ENCODE data around the gene PAMR1. TPM values are rescaled to one million over a fixed set of nuclear protein-coding genes. Genes with fewer than 3 reads are reported as not detected.

PAMR1 gene
- total and polyA plus RNA-seq, 10 of the 15 experiments (the other 5 are each of a cell fraction or from before 2014, with no cell fraction given), result 0.04 TPM; not detected in 9

DNA sequence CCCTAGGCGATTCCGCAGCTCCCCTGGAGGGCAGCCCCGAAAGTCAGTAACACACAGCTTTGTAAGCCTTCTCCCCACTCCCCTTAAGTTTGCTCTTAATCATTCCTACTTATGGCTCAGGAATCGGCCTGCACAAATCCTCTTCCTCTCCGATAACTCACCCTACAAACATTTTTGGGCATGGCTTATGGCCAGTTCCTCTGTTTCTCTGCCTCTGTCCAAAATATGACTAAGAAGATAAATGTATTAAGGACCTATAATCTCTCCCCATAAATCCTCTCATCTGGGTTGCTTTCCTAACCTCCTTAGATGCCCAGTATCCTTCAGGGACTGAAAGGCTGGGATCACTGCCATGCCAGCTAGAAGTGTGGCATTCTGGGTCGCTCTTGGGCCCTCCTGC is 41.0 kb downstream of the PAMR1 start (continued):
- TF ChIP-seq CUX1 (IDR thresholded peaks at IDR 0.05; ENCODE audit: insufficient replicate concordance, low read depth, low read length) (no peak), MYC (IDR thresholded peaks at IDR 0.05; ENCODE audit: insufficient read depth, insufficient read length, insufficient replicate concordance, low read length, severe bottlenecking) (no peak)

DNA sequence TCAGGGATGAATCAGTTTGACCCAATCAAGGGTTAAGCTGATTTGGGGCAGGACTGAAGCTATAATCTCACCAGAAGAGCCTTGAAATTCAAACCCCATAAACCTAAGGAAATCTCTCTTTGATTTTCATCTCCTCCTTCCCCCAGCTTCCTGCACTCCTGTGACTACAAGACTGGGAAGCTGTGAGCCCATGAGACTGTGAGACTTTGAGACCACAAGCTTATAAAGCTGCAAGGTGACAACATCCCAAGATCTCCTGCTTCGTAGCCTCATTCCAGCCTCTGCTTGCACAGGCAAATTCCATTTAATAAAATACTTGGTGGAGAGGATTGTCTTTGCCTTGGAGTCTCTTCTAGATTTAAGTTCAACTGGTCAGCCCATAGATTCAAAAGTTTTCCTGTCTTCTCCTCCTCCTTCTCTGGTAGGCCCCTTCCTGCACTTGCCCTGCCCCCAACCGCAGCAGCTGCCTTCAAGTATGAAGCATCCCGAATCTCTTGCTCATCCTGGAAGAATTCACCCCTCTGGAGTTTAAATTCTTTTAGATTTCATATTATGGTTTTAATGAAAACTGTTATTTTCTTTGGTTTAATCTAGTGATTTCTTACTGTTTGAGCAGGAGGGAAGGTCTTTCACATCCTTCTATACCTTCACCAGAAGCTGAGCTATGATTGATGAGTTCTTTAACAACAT is 42.1 kb downstream of the PAMR1 start:
- ATAC-seq (no peak), FAIRE-seq (no peak), DNase-seq (ENCODE audit: low read depth, low spot score) (no peak)
- WGBS (ENCODE audit: insufficient coverage, insufficient replicate concordance, low lambda C conversion rate, missing lambda C conversion rate), result 22% methylated on average over 3 of the region's 3 CpGs
- intact Hi-C loops (cut with micrococcal nuclease; ENCODE audit: unreplicated experiment), result no loop called here
- in situ Hi-C loops (cut with MboI), result no loop called here
- BruUV-seq (replicated peaks), result no TSS peak
- Histone ChIP-seq H3K4me3 (no peak overlapping the region), H3K9ac (ENCODE audit: control insufficient read depth, insufficient read depth, low read length) (no peak overlapping the region), H2AFZ (ENCODE audit: control insufficient read depth, low read depth, low read length) (no peak overlapping the region), H3K27ac (ENCODE audit: control insufficient read depth, insufficient read depth) (no peak overlapping the region), H3K4me2 (ENCODE audit: control insufficient read depth, insufficient read depth) (no peak overlapping the region), H3K9me3 (replicated peaks; ENCODE audit: control insufficient read depth, insufficient read depth, low read length) (no peaks in the 10 kb centered on the region; the same call in 1 of the 3 replicates), H3K4me1 (ENCODE audit: control insufficient read depth, insufficient read depth, low read length) (no peaks in the 10 kb centered on the region), H3K36me3 (ENCODE audit: control insufficient read depth in 2 of 2, insufficient read depth in 2 of 2, low read length in 1 of 2) (no peaks in the 10 kb centered on the region), H3K79me2 (ENCODE audit: control insufficient read depth, insufficient read depth, low read length) (no peaks in the 10 kb centered on the region), H4K20me1 (ENCODE audit: control insufficient read depth, insufficient read depth) (no peaks in the 10 kb centered on the region), H3K27me3 (replicated peaks in 1 of 2; ENCODE audit: control insufficient read depth in 2 of 2, insufficient read depth in 2 of 2, low read length in 1 of 2) (no peaks in the 10 kb centered on the region; a peak in 1 of 4 replicates)
- ChIA-PET CTCF (interaction anchor here (1.1 to 3.1 kb wide), 6 partner anchors 15 to 1055 kb away, joined by 3 to 14 read pairs (median 4); no protein-coding TSS in a partner anchor), RAD21 (ENCODE audit: unreplicated experiment) (interaction anchor here (1.2 kb wide), 1 partner anchor 897 kb away, joined by 5 read pairs; no protein-coding TSS in a partner anchor), SMC1A (ENCODE audit: uncharacterized antibody, unreplicated experiment) (interaction anchor here (1.2 kb wide), 1 partner anchor 66 kb away, joined by 3 read pairs; no protein-coding TSS in a partner anchor), POLR2A (no interaction called here)
- TF ChIP-seq TCF3 (IDR thresholded peaks at IDR 0.05; ENCODE audit: borderline replicate concordance, insufficient read depth, low read depth, low read length) (no peak), PML (IDR thresholded peaks at IDR 0.05; ENCODE audit: low read length) (no peak), SREBF1 (IDR thresholded peaks at IDR 0.05; ENCODE audit: low read length) (no peak), MEF2B (IDR thresholded peaks at IDR 0.05; ENCODE audit: partially characterized antibody, poor library complexity, severe bottlenecking) (no peak), SMC3 (IDR thresholded peaks at IDR 0.05; ENCODE audit: borderline replicate concordance, low read length) (no peak), DPF2 (IDR thresholded peaks at IDR 0.05) (no peak), BHLHE40 (IDR thresholded peaks at IDR 0.05; ENCODE audit: borderline replicate concordance in 1 of 2, low read depth in 2 of 2, low read length in 1 of 2) (no peak), ZSCAN29 (IDR thresholded peaks at IDR 0.05) (no peak), FOXK2 (IDR thresholded peaks at IDR 0.05) (no peak)
- TF ChIP-seq, protein P1, sequence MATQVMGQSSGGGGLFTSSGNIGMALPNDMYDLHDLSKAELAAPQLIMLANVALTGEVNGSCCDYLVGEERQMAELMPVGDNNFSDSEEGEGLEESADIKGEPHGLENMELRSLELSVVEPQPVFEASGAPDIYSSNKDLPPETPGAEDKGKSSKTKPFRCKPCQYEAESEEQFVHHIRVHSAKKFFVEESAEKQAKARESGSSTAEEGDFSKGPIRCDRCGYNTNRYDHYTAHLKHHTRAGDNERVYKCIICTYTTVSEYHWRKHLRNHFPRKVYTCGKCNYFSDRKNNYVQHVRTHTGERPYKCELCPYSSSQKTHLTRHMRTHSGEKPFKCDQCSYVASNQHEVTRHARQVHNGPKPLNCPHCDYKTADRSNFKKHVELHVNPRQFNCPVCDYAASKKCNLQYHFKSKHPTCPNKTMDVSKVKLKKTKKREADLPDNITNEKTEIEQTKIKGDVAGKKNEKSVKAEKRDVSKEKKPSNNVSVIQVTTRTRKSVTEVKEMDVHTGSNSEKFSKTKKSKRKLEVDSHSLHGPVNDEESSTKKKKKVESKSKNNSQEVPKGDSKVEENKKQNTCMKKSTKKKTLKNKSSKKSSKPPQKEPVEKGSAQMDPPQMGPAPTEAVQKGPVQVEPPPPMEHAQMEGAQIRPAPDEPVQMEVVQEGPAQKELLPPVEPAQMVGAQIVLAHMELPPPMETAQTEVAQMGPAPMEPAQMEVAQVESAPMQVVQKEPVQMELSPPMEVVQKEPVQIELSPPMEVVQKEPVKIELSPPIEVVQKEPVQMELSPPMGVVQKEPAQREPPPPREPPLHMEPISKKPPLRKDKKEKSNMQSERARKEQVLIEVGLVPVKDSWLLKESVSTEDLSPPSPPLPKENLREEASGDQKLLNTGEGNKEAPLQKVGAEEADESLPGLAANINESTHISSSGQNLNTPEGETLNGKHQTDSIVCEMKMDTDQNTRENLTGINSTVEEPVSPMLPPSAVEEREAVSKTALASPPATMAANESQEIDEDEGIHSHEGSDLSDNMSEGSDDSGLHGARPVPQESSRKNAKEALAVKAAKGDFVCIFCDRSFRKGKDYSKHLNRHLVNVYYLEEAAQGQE (IDR thresholded peaks at IDR 0.05; ENCODE audit: low read depth, low read length), result no peak
